GM19238 (cell line): ENCODE data around the gene TIAM2.

Experiments used
- DNase-seq: peaks from one replicate; pipeline ENCODE4 v3.0.0; 2011; ENCODE audit warnings: low spot score; ENCODE audit not compliant: insufficient read length

The TIAM2 gene

DNA sequence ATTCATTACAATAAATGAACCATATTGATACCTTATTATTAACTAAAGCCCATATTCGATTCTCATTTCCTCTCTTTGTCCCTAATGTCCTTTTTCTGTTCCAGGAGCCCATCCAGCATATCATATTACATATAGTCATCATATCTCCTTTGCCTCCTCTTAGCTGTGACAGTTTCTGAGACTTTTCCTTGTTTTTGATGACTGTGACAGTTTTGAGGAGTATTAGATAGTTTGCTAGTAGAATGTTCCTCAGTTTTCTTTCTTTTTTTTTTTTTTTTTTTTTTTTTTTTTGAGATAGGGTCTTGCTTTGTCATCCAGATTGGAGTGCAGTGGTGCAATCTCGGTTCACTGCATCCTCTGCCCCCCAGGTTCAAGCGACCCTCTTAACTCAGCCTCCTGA lies 61.6 kb downstream of the TIAM2 start:
- no peak for DNase-seq

DNA sequence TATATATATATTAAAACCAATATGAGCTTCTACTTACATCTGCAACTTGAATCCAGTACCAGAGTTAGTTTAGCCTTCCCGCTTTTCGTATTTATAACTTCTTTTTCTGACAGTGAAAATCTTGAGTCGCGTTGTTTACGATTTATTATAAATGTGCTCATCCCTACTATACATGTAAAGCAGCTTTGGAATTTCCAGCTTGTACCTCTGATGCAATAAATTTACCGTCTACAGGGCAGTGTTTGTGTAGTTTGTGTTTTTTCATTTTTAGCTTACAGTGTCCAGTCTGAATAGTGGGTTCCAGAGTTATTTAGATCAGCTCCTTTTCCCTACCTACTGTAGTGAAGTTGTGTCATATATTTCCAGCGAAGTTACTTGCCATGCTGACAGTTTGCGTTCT lies 66.3 kb downstream of the TIAM2 start:
- no peak for DNase-seq

DNA sequence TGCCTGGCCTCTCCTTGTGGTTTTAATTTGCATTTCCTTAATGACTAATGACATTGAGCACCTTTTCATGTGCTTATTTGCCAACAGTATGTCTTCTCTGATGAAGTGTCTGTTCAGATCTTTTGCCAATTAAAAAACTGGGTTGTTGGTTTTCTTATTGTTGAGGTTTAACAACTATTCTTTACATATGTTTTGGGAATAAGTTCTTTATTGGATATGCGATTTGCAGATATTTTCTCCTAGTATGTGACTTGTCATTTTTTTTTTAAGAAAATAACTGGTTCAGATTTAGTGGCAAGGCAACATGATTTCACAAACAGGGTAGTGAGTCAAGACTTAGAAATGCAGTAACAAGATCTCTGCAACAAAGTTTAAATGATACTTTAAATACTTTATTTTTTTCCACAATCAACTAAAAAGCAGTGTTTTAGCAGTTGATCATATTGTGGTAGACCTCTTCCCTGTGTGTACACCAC lies 67.8 kb downstream of the TIAM2 start:
- DNase-seq, result no peak

DNA sequence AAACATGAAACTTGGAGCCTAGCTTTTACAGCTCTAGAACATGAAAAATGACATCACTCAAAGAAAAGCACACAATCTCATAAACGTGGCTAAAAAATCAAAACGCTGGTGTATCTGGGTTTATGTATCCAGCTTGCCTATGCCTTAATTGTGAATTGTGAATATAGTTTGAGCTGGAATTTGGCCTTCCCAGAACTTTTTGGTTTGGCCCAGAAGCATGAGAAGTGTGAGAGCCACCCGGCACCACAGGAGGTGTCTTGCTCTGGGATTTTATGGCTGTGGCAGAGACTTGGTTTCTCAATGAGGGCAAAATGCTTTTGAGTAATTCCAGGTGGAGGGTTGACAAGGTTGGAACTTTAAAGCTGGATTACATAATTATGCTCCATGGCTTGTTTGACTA lies 69.2 kb downstream of the TIAM2 start:
- no peak for DNase-seq

DNA sequence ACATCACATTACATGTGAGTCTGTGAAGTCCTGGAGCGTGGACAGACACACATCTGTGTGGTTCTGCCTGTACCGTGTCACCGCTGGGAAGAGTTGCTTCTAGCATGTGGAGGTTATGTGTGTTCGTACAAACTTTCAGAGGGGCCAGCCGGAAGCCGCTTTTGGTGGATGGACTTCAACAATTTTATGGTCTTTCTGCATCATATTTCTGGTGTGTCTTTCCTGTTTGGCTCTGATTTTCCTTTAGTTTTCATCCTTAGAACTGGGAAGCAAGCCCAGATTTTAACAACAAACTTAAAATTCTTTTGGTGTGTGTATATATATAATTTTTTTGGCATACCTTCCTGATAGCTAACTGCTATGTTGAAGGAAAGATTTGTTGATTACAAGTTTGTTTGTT lies 71.2 kb downstream of the TIAM2 start:
- DNase-seq, result no peak

DNA sequence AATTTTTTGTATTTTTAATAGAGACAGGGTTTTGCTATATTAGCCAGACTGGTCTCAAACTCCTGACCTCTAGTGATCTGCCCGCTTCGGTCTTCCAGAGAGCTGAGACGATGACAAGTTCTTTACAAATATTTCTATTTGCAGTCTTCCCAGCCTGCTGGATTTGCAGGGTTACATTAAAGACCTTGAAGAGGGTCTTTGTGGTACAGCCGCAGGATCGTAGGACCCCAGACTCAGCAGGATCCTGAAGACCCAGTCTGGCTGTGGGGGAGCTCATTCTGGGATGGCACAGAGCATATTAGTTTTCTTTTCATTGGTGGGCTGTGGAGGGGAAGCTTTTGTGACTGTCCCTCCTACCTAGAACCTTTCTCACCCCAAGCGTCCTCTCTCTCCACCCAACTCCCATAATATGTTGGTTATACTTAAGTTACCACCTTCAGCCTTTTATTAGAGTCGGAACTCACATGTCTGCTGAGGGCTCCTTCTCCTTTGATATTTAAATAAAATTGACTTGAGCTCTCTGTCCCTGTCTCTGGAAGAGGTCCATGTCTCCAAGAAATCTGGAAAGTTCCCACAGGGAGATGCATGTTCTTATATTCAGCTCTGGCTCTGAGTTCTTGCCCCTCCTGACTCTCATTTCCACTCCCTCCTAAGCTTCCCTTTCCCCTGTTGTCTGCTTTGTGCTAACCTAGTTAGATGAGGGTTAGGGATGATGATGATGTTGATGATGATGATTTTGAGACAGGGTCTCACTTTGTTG lies 72.0 kb downstream of the TIAM2 start:
- no peak for DNase-seq

DNA sequence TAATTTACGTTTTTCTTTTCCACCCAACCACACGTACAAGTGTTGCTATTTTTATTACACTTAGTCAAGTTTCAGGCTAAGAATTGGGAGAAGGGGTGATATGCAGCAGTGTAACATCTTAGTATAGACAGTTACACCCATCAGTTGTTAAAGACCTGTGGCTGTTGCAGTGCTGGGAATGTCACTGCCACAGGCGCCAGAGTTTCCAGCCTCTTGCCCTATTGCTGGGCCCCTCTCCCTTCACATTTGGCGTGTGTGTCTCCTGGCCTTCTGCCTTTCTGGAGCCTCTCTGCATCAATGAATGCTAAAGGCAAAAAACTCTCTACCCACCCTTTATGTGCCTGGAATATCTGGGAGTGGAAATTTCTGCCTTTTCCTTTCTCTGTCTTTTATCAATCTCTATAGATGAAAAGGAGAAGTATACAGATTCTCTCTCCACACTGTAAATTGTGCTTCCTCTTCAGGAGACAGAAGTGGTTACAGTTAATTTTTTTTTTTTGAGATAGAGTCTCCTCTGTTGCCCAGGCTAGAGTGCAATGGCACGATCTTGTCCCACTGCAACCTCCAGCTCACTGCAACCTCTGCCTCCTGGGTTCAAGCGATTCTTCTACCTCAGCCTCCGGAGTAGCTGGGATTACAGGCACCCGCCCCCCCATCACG lies 73.0 kb downstream of the TIAM2 start:
- DNase-seq, result no peak

DNA sequence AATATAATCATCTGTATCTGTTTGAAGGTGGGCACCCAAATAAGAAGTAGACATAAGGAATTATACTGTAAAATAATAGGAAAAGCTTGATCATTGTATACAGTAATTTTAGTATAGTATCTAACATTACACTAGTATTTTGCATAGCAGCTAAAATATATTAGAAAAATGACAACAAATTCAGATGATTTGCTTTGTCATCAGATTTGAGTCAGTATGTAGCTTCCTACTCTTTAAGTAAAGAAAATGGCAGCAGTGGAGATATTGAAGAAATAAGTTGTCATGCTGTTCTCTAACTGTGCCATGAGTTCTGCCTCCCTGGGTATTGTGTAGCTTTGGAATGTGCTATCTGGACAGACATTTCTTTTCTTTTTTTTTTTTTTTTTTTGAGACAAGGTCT lies 74.4 kb downstream of the TIAM2 start:
- no peak for DNase-seq

DNA sequence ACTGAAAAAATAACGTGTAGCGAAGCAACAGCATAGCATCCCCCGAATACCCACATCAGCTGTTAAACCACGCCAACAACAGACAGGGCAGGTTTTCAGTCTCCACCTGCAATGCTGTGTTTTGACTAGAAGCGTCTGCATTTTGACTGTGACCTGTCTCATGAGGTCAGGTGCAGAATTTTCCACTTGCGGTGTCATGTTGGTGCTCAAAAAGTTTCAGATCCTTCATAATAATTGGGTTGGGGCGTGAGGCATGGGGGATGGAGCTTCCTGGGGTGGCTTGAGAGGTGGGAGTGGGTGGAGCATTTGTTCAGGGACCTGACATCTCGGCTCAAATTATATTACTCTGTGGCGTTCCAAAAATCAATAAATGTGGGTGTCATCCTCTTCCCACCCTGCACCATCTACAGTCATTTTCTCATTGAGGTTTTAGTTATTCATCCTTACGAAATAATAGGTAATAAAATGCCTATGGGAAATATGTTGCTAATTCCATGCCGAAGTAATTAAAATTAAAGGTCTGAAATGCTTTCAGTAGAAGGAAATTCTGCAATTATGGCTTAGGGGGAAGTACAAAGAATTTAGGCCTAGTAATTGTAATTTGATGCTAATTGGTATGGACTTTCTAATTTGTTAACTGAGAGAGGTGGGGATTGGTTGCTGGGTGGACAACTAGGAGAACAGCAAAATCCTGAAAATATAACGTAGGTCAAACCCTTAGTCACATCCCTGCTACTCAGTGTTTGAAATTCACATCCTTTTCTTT lies 81.0 kb downstream of the TIAM2 start:
- DNase-seq, result no peak

DNA sequence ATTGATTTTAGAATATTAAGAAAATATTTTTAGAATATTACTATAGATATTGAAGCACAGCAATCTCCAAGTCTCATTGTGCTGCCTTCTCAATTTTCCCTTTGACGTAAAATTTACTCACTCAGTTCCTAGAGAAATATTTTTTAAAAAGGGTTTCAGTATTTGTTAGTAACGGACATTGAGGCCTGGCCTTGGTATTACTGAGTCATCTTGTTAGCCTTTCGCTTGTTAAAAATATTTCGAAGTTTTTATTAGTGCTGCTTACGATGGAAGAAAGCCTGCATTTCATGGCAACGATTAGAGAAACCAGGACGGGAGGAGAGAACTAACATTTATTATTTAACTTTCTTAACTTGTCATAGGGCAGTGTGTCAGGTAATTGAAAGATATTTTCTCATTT lies 82.2 kb downstream of the TIAM2 start:
- DNase-seq, result no peak

DNA sequence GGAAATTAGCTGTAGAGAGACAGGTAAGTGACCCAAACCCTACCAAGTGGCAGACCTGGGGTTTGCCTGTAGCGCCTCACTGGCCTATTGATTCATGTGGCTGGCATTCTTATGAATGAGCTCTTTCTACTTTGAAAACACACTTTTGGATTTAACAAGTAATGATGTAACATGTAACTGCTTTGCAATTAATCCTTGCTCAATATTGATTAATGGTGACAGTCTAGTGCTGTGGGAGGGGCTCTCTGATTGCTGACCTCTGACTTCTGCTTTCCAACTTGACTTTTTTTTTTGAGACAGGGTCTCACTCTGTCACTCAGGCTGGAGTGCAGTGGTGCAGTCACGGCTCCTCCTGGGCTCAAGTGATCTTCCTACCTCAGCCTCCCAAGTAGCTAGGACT lies 82.7 kb downstream of the TIAM2 start:
- no peak for DNase-seq

DNA sequence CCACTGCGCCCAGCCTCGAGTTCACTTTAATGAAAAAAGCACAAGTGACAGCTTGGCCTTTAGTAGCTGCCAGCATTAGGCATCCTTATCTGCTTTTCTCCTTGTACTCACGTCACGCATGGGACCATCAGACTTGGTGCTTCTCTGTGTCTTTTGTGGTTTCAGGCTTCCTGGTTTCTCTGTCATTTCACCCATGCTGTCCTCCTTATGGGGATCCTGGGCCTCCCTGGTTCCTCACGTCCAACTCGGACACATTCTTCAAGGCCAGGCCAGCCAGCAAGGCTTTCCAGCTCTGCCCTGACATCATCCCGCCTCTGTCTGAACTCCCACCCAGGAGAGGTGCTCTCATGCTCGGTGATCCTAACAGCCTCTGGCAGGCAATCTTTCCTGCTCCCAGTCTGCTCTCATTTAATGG lies 83.2 kb downstream of the TIAM2 start:
- DNase-seq, result no peak

DNA sequence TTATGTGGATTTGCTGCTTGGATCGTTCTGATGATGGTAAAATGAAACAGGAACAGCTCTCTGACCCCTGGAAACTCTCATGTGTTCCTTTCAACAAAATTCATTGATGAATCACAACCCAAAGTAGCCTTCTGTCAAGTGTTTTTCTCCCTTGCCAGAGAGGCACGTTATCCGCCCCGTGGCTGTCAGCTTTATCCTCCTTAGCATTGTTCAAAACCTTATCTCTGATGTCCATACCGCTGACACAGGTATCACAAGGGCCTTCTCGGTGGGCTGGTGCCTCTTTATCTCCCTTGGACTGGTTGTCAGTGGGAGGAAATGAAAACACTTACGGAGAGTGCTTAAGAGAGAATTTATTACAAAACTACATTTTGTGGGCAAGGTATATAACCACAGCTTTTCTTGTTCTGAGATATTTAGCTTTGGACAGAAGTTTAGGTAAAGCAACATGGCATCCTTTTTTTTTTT lies 84.9 kb downstream of the TIAM2 start:
- DNase-seq, result no peak

DNA sequence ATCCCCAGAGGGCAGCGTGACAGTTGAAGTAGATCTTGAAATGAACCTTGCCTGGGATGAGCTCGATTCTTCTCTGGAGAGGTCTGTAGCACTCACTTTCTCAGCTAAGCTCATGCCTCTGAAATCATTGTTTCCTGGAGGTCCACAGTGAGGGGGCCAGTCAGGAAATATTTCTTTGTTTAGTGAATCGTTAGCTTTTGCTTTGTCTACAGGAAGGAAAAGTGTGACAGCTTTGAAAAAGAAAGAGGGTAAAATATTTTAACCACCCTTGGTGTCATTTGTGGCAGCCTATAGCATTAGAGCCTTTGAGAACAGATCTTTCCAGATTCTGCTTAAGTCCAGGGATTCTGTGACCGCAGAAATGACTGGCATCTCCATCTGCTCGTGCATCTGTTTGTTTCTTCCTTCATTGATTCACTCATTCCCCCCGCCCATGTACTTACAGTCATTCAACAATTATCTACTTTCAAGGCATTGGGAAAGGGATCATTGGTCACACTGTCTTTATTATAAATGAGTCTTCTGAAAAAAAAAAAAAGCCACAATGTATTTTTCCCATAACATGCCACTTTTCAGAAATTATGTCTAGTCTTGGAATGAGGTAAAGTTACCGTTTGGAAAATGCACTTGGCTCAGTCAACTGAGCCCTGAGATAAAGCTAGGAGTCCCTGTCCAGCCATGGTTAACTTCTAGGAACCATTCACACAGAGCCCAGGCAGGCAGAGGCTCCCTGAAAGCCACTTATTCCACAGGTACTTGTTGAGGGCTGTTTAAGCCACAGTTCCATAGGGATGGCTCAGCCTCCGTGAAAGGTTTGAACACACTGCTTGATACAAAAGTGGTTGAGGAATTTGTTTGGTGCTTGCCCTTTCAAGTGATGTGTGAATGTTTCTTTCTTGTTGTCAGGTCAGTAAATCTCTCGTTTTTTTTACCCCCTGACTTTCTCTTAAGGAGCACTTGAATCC lies 86.0 kb downstream of the TIAM2 start:
- DNase-seq, result no peak

DNA sequence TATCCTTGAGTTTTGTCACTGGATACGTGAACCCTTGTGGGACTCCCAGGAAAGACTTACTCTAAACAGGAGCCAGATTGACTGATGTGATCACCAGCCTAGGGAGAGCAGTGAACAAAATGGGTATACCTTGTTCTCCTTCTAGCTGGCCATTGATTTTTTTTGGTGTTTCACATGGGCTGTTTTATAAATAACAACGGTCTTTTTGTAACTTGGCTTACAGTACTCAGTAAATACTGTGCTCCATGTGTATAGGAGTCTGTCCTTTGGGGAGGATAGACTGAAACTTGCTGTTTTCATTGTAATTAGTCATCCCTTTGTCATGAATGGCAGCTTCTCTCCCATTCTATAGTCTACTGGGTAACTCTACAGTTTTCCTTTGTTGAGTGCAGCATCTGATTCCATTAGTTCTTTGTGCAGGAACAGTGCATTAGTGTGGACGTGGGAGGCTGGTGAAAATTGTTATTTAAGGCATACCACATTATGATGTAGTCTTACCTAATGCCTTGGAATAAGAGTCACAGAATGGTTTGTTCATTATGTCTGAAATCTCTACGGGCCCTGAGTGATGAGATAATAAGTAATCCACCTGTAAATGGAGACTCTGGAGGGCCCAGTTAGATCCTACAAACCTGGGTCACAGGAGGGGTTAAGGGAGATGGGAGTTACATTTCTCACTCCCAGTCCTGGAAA lies 89.5 kb downstream of the TIAM2 start:
- DNase-seq, result no peak

DNA sequence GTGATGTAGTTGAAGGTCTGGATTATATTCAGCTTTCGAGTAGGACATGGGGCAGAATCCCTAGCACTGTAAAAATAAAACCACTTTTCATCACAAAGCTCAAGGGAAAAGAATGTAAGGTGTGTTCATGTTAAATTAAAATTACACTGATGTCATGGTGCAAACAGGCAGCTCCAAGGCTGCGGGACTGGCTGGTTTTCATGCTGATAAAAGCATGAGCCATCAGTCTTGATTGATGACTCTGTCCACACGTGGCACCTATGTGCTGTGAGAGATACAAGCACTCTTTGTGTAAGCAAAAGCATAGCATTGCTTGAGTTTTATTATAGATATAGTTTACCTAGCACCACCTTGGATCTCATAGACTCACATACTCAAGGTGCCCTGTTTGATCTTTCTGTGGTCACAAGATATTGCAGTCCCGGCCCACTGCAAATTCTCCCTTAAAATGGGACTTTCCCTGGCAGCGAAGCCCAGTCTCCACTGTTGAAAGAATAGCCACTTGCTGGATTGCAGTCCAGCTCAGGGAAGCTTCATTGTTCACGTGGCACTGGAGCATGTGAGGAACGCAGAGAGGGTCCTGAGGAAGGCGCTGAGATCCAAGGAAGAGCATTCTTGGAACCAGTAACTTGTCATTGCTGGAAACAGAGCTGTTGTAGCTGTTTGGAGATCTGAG lies 90.6 kb downstream of the TIAM2 start:
- DNase-seq, result no peak

DNA sequence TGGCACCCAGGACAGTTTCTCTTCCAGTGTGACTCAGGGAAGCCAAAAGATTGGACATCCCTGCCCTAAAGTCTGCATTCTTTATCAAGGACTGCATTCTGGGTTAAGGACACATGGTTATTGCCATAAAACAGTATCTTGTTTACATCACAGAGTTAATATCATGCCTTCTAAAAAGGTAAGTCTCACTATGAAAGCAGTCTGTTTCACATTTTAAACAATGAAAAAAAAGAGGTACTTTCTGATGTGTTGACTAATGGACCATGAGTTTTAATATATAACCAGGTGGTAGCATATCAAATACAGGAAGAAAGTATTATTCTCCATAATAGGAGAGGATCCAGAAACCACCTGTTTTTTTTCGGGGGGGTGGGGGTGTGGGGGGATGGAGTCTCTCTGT lies 93.7 kb downstream of the TIAM2 start:
- DNase-seq, result no peak

DNA sequence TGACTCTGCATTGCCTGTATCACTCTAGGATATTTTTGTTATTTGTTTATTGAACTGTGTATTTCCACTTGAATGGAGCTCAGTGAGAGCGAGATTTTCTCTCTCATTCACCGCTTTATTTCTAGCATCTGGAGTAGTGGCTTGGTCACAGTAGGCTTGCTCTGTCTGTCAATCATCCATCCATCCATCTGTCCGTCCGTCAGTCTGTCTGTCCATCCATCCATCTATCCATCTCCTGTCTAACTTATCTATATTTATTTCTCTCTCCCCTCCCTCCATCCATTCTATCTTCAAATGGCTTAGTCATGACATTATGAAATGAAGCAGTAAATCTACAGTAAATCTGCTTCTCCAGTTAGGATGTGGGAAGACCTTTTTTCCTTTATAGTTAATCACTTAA lies 94.6 kb downstream of the TIAM2 start:
- DNase-seq, result no peak

DNA sequence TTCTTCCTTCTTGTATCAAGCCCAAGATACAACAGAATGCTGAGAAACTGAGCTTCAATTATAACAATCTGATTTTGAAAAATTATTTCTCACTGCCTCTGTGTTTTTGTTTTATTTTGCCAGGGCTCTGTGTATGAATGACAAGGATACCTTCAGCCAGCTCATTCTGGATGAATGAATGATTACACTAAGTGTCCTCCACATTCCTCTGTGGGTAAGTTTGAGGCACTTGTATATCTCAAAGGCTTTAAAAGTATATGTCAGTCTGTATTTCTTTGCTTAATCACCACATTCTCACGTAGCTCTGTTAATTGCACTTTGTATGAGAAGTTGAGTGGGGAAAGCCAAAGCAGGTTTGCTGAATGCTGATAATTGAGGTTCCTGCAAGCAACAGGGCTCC lies 95.1 kb downstream of the TIAM2 start:
- DNase-seq, result no peak

DNA sequence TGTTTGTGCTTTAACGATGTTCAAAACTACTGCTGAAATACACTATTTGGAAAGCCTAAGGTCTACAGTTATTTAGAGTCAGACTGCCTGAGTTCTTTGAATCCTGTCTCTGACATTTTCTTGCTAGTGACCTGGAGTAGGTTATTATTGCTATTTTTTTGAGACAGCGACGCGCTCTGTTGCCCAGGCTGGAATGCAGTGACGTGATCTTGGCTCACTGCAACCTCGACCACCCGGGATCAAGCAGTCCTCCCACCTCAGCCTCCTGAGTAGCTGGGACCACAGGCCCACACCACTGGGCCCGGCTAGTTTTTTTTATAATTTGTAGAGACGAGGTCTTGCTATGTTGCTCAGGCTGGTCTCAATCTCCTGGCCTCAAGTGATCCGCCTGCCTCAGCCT lies 96.6 kb downstream of the TIAM2 start:
- DNase-seq, result no peak
